Lung microvascular endothelial cell (primary cell): ENCODE results near the gene PLXNC1. TPM values are rescaled to one million over a fixed set of nuclear protein-coding genes. Genes with fewer than 3 reads are reported as not detected.

ENCODE experiments used
- DNase-seq, 2 donors: peaks; one replicate each; pipeline versions ENCODE4 v3.0.0 to v3.0.0-alpha.2; 2010; ENCODE audit warnings: low read depth in 2 of 2
- total RNA-seq: library from RNA; depleted of rRNA; stranded (reverse); fragments of >200 nt; gene quantifications from 2 replicates; pipeline ENCODE4 v1.2.1, GENCODE V29; 2014

The PLXNC1 gene
- total RNA-seq, 1 donor from 2014 or later = under 0.01 TPM

- DNase-seq = no peak
Measured at GRCh38 chr12:94338006-94338794, 189.8 kb downstream of the PLXNC1 start.

- no peak for DNase-seq
Measured at GRCh38 chr12:94340573-94340972, 192.2 kb downstream of the PLXNC1 start.

- DNase-seq = no peak
Measured at GRCh38 chr12:94353130-94353529, 204.8 kb downstream of the PLXNC1 start.
